Hepatocyte (in vitro differentiated cells): ENCODE data around the gene TTC39A. TPM values are rescaled to one million over a fixed set of nuclear protein-coding genes. Genes with fewer than 3 reads are reported as not detected.

Experiments used
- DNase-seq: peaks from one replicate; pipeline ENCODE4 v3.0.0-alpha.2; 2016; ENCODE audit warnings: low spot score
- H2AFZ ChIP-seq: fragments of 200-600 bp; sonication (generic); 2 replicates; pipeline ENCODE4 v1.6.0; 2016; ENCODE audit warnings: antibody characterized with exemption, mild to moderate bottlenecking
- H3K27ac ChIP-seq: fragments of 200-600 bp; sonication (generic); 2 replicates; pipeline ENCODE4 v1.5.1; 2016; ENCODE audit warnings: mild to moderate bottlenecking
- H3K27me3 ChIP-seq: fragments of 200-600 bp; sonication (generic); 2 replicates; pipeline ENCODE4 v1.6.1; 2016
- H3K36me3 ChIP-seq: fragments of 200-600 bp; sonication (generic); replicated peaks from 2 replicates; pipeline ENCODE4 v1.5.1; 2016; ENCODE audit warnings: low read depth; ENCODE audit not compliant: insufficient read depth
- H3K4me1 ChIP-seq: fragments of 200-600 bp; sonication (generic); 2 replicates; pipeline ENCODE4 v1.5.1; 2016; ENCODE audit warnings: mild to moderate bottlenecking, moderate library complexity; ENCODE audit not compliant: insufficient read depth
- H3K4me2 ChIP-seq: fragments of 200-600 bp; sonication (generic); 2 replicates; pipeline ENCODE4 v1.6.0; 2016
- H3K4me3 ChIP-seq: fragments of 200-600 bp; sonication (generic); 2 replicates; pipeline ENCODE4 v1.5.1; 2016; ENCODE audit warnings: mild to moderate bottlenecking
- H3K79me2 ChIP-seq: fragments of 200-600 bp; sonication (generic); 2 replicates; pipeline ENCODE4 v1.6.0; 2017; ENCODE audit warnings: mild to moderate bottlenecking
- H3K9me2 ChIP-seq: fragments of 200-600 bp; sonication (generic); replicated peaks from 2 replicates; pipeline ENCODE4 v1.6.0; 2017; ENCODE audit warnings: mild to moderate bottlenecking; ENCODE audit not compliant: insufficient read depth
- H3K9me3 ChIP-seq: fragments of 200-600 bp; sonication (generic); 2 replicates; pipeline ENCODE4 v1.5.1; 2016; ENCODE audit warnings: low read depth, mild to moderate bottlenecking
- H4K20me1 ChIP-seq: fragments of 200-600 bp; sonication (generic); 2 replicates; pipeline ENCODE4 v1.6.0; 2016; ENCODE audit warnings: mild to moderate bottlenecking; ENCODE audit not compliant: insufficient read depth, poor library complexity, severe bottlenecking
- EZH2 ChIP-seq: fragments of 200-600 bp; sonication (generic); IDR thresholded peaks from 2 replicates; pipeline ENCODE4 v1.6.1; 2016; ENCODE audit warnings: antibody characterized with exemption, mild to moderate bottlenecking, borderline replicate concordance
- EZH2phosphoT487 ChIP-seq: fragments of 200-600 bp; sonication (generic); IDR thresholded peaks from one replicate; pipeline ENCODE4 v1.6.1; 2018; ENCODE audit warnings: antibody characterized with exemption, mild to moderate bottlenecking, low read depth, moderate library complexity; ENCODE audit not compliant: unreplicated experiment, severe bottlenecking
- WGBS: methylation state at CpG from one replicate; pipeline ENCODE4 v1.1.6; 2016; ENCODE audit warnings: low lambda C conversion rate; ENCODE audit errors: missing lambda C conversion rate; 5-methylcytosine and 5-hydroxymethylcytosine counted together
- polyA plus RNA-seq: library from polyadenylated mRNA; unstranded; fragments of >200 nt; fragmentation: Nextera tagmentation; extraction: Ambion mirVana; gene quantifications from 2 replicates; pipeline ENCODE4 v1.2.1, GENCODE V29; 2016
- total RNA-seq: library from RNA; depleted of rRNA; stranded (reverse); fragments of >200 nt; gene quantifications from 2 replicates; pipeline ENCODE4 v1.2.3, GENCODE V29; 2014
- TF ChIP-seq, protein P1 (sequence below): fragments of 200-600 bp; sonication (generic); IDR thresholded peaks from 2 replicates; pipeline ENCODE4 v1.5.1; 2016; ENCODE audit warnings: antibody characterized with exemption, mild to moderate bottlenecking; ENCODE audit not compliant: poor library complexity

The TTC39A gene
- total and polyA plus RNA-seq, 2 experiments from 2014 or later = 20.5 to 35.1 TPM

- H3K27ac ChIP-seq = no peak overlapping the region
Measured at GRCh38 chr1:51296383-51297357, 33.7 kb downstream of the TTC39A start.

GRCh38 chr1:51295926-51296325, 34.4 kb downstream of the TTC39A start:
- TF ChIP-seq EZH2phosphoT487 = no peak
- TF ChIP-seq, protein P1, sequence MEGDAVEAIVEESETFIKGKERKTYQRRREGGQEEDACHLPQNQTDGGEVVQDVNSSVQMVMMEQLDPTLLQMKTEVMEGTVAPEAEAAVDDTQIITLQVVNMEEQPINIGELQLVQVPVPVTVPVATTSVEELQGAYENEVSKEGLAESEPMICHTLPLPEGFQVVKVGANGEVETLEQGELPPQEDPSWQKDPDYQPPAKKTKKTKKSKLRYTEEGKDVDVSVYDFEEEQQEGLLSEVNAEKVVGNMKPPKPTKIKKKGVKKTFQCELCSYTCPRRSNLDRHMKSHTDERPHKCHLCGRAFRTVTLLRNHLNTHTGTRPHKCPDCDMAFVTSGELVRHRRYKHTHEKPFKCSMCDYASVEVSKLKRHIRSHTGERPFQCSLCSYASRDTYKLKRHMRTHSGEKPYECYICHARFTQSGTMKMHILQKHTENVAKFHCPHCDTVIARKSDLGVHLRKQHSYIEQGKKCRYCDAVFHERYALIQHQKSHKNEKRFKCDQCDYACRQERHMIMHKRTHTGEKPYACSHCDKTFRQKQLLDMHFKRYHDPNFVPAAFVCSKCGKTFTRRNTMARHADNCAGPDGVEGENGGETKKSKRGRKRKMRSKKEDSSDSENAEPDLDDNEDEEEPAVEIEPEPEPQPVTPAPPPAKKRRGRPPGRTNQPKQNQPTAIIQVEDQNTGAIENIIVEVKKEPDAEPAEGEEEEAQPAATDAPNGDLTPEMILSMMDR = no peak
- TF ChIP-seq EZH2 = no peak
- no peaks in the 10 kb centered on the region for H3K36me3 ChIP-seq
- H3K4me3 ChIP-seq = no peak overlapping the region
- 93% methylated on average over 17 of the region's 17 CpGs for WGBS
- no peak for DNase-seq
- no peak overlapping the region for H3K4me2 ChIP-seq
- no peaks in the 10 kb centered on the region for H3K79me2 ChIP-seq
- no peaks in the 10 kb centered on the region for H3K9me2 ChIP-seq
- H2AFZ ChIP-seq = no peak overlapping the region
- no peaks in the 10 kb centered on the region for H3K9me3 ChIP-seq
- H3K27ac ChIP-seq = no peak overlapping the region
- H3K27me3 ChIP-seq = no peaks in the 10 kb centered on the region
- H3K4me1 ChIP-seq = peaks cover 3% of the 10 kb centered on the region
- H4K20me1 ChIP-seq = no peaks in the 10 kb centered on the region

More at GRCh38 chr1:51296383-51297357, 33.7 kb downstream of the TTC39A start:
- peaks cover 3% of the 10 kb centered on the region for H3K4me1 ChIP-seq
- H2AFZ ChIP-seq = peak overlapping the region; percentile 41
- H3K9me3 ChIP-seq = no peaks in the 10 kb centered on the region
- no peaks in the 10 kb centered on the region for H3K79me2 ChIP-seq
- TF ChIP-seq EZH2phosphoT487 (no peak), EZH2 (no peak)
- TF ChIP-seq, protein P1 = peak; percentile 93
- H3K4me3 ChIP-seq = no peak overlapping the region
- no peaks in the 10 kb centered on the region for H3K27me3 ChIP-seq
- no peaks in the 10 kb centered on the region for H4K20me1 ChIP-seq
- H3K9me2 ChIP-seq = no peaks in the 10 kb centered on the region
- 60% methylated on average over 28 of the region's 33 CpGs for WGBS
- DNase-seq = peak; percentile 86
- no peaks in the 10 kb centered on the region for H3K36me3 ChIP-seq
- H3K4me2 ChIP-seq = peak overlapping the region; percentile 71

DNA sequence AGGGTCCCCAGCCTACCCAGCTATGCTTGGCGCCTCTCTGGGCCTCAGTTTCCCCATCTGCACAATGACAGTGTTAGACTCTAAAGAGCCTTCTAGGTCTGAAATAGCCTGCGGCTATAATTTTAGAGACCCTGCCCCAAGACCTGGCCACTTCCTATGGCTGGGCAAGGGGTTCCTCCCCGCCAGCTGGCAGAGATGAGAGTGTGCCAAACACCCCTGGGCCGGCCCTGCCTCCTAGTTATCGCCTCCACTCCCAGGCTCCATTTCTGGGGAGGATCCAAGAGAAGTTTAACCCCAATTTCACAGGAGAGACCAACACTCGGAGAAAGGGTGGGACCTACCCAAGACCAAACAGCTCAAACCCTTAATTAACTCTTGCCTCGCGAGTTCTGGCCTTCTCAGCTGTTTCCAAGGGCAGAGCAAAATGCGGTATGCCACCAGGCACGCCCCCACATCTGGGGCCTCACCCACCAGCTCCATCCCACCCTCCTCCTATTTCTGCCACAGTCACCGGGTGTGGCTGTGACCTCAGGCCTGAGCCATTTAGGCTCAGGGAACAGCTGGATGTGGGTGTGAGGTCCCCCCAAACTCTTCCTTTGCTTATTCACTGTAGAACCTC, 35.7 kb downstream of the TTC39A start:
- H3K9me3 ChIP-seq = no peaks in the 10 kb centered on the region
- H2AFZ ChIP-seq = no peak overlapping the region
- DNase-seq = no peak
- H3K4me1 ChIP-seq = peaks cover 3% of the 10 kb centered on the region
- H4K20me1 ChIP-seq = no peaks in the 10 kb centered on the region
- no peak overlapping the region for H3K4me3 ChIP-seq
- no peak overlapping the region for H3K27ac ChIP-seq
- 92% methylated on average over 11 of the region's 11 CpGs for WGBS
- no peaks in the 10 kb centered on the region for H3K9me2 ChIP-seq
- TF ChIP-seq EZH2phosphoT487 (no peak), EZH2 (no peak)
- TF ChIP-seq, protein P1 = no peak
- no peaks in the 10 kb centered on the region for H3K79me2 ChIP-seq
- no peaks in the 10 kb centered on the region for H3K36me3 ChIP-seq
- no peaks in the 10 kb centered on the region for H3K27me3 ChIP-seq
- H3K4me2 ChIP-seq = no peak overlapping the region
